CD4-positive, alpha-beta T cell treated with Interleukin-17A for 1 hour (primary cell): ENCODE results near the gene EEF1AKMT3.

ENCODE experiments used
- DNase-seq: peaks from one replicate; pipeline ENCODE4 v3.0.0-alpha.2; 2020

The EEF1AKMT3 gene

DNA sequence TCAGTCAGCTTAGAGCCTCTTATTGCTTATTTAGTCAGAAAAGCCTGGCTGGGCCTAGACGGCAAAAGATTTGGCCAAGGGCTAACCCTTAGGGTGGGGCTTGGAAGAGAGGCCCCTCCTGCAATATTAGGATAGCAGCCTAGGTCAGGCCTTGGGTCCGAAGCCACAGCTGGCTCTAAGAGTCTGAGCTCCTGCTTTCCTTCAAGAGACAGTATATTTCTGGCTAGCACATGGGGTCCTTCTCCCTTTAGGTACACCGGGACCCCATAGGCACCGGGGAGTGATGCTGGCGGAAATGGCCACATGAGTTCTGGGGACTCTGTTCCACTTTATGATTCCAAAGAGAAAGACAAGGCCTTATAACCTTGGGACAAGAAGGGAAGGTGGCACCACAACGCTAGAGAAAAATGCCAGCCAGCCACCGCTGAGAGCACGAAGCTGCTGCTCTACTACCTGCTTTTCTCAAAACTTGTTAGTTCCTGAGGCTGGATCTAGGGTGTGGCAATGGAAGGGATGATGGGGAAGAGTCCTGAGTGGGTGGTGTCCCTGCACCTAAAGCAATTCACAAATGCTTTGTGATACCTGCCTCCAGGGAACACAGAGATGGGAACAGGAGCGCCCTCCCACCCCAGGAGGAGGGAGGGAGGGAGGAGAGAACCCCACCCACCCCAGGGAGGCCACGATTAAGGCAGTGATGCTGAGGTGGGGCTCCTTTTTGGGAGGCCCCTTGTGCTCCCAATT, 49.2 kb downstream of the EEF1AKMT3 start:
- no peak for DNase-seq

DNA sequence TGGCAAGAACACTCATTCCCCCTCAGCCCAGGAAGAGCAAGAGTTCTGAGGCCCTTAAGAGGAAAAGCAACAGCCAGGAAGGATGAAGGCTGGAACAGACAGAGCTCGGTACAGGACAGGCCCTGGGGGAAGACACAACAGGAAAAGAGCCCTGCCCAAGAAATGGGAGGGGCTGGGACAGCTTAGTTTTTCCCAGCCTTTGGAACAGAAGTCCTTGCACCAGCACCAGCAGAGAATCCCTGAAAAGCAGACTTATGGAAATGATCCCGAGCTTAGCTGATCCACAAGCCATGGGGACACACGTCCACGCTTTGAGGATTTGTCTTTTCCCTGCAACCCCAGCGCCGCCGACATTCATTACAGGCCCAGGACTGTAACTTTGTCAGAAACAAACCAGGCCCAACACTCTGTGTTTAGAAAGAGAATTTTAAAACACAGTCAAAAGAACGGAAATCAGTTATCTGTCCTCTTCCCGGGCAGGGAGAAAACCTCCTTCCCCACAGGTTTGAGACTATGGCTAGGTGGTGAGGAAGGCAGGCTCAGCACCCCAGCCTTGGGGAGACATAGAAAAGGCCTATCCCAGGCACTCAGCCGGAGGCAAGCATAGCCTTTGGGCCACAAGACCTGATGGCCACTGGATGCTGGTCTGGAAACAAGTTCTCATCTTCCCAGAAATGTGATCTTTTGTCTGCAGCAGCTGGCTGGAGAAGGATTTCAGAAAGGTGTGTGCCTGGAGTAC, 50.1 kb downstream of the EEF1AKMT3 start:
- no peak for DNase-seq

DNA sequence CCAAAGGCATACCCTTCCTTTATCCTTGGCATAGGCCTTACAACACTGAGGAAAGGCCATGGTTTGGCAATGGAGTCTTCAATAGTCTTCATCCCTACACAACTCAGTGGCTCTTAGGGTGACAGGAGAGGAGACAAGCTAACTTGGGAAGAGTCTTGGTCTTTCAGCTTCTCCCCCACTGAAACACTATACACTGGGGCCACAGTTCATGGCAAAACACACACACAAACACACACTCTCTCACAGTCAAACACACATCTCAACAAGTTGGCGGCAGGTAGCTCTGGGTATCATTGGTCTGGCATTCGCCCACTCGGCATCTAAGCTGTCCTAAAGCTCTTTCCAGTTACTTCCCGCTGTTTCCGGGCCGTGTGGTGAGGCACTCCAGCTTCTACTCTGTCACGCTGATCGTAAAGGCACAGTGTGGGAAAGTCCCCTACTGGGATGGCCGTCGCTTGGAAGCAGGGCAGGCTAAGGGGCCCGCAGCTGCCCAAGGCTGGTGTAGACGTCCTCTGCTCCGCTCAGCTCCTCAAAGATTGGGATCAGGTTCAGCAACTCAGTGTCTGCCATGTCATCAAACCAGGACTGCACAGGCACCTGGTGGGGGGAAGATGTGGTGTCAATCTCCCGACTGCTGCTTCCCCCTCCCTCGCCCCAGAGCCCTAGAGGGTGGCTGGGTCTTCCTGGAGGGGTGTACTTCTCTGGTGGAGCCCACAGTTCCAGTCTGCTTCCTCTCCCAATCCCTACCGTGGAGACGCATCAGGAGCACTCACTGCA, 50.9 kb downstream of the EEF1AKMT3 start:
- DNase-seq: no peak

DNA sequence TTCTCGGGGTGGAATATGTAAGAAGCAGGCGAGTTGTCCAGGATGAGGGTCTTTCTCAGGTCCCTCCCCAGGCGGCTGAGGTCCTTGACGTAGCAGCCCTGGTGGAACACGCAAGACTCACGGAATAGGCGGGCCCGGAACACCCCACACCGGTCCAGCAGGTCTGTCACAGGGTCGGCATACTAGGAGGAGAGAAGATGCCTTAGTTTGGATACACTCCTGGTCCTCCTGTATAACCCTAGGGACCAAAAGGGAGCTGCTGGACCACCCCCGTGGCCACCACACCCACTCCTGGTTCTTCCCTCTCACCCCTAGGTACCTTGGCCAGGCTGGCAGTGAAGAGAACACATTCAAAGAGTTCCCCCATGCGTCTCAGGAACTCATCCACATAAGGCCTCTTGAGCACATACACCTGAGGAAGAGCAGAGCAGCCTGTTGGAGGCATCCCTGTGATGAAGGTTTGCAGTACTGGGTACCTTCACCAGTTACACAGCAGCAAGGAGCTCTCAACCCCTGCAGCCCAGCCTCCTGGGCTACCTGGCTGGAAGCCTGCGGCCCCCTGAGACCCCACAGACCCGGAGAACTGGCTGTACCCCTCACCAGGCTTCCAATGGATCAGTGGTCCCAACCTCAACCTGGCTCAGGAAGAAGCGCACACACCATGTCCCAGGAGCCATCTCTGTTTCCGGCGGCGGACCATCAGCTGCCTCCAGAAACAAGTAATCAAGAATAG, 51.7 kb downstream of the EEF1AKMT3 start:
- DNase-seq: no peak

DNA sequence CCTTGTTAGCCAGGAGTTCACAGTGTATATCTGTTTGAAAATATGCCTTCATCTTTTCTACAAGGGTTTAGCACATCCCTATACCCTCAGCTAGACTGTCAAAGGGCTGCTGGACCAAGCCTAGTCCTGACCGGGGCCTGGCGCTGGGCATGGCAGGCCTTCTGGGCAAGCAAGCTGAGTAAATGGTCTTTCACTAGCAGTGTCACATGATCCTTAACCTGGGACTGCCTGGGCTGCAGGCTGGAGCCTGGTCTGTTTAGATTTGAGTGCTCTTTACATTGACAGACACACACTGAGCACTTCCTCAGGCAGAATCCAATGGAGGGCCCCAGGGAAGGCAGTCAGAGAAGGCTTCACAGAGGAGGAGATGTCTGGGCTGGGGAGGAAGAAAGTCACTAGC, 53.0 kb downstream of the EEF1AKMT3 start:
- no peak for DNase-seq

DNA sequence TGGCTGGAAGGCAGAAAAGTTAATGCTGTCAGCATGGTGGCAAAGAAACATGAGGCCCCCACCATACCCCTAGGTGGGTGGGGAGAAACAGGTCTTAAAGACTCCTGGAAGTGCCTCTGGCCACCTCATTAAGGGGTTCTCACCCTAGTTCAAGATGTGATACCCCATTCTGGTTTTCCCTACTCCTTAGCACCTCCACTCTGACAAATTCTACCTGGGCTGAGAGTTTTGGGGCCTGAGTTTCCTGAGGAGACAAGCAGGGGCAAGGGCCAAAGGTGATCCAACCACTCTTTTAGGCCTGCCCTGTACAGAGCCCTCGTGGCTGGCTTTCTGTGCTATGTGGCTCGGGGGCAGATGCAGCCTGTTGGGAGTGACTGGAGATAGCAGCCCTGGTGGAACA, 54.0 kb downstream of the EEF1AKMT3 start:
- no peak for DNase-seq

DNA sequence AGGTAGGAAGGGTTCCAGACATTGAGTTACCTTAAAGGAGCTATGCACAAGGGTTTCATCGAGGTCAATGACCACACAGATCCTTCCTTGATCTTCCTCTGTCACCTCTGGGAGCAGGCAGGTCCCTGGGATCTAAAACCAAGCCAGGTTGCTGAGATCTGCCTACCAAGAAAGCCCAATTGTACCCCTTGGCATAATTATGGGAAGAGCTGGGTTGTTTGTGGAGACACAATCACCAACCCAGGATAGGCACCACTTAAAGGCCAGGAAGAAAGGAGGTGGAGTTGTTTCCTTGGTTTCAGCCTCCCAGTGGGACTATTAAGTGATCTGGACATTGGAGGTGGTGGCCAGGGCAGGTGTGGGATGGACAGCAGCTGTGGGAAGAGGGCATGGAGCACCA, 54.6 kb downstream of the EEF1AKMT3 start:
- no peak for DNase-seq

DNA sequence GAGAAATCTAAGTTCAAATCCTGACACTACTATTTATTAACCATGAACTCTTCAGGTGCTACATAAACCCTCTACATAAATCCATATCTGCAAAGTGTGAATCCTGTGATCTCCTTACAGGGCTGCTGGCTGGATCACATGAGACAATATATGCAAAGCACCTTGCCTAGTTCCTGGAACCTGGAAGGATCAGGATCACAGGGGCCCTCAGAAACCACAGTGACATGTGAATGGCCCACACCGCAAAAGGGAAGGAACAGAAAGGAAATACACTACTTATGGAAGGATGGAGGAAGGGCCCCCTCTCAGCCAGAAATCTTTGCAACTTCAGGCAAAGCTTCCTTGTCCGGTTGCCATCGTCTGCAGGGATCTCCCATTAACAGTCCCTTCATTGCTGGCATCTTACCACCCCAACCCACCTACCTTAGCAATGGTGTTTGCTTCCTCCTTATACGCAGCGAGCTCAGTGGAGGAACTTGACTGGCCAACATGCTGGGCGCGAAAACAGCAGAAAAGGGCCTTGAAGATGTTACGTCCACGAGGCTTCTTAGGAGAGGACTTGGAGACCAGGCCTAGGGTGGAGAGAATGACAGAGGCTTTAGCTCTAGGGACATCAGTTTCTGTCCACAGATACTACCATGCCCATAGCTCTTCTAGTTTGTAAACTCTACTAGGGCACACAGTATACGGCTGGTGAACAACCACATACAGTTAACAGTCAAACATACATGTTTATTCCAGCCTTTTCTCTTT, 56.8 kb downstream of the EEF1AKMT3 start:
- DNase-seq: no peak

DNA sequence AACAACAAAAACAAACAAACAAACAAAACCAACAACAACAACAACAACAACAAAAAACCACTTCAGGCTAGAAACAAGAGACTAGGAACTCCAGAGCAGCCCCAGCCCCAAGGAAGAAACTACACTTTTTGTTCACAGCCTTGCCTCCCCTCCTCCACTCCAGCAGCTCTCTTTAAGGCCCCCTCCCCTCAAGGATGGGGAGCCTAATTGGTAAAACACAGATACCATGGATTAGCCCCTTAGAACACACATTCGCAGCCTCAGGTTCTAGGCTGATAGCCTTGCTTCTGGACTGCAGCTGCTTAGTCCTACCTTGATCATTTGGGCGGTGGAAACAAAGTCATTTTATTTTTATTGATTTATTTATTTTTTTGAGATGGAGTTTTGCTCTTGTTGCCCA, 58.0 kb downstream of the EEF1AKMT3 start:
- no peak for DNase-seq
